SK-N-DZ (cell line): Measurements from ENCODE around the gene CDH13.

ENCODE experiments used
- DNase-seq: peaks from one replicate; pipeline ENCODE4 v3.0.0-alpha.2; 2015; ENCODE audit warnings: low spot score

The CDH13 gene

GRCh38 chr16:83227336-83227735 lies 600.6 kb downstream of the CDH13 start:
- no peak for DNase-seq

DNA sequence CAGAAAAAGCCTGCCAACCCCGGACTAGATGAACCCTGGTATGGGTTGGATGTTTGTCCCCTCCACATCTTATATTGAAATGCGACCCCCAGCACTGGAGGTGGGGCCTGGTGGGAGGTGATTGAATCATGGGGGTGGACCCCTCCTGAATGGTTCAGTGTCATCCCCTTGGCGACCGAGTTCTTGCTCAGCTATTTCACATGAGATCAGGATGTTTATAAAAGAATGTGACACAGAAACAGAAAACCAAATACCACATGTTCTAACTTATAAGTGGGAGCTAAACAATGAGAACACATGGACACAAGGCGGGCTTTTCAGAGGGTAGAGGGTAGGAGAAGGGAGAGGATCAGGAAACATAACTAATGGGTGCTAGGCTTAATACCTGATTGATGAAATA lies 605.0 kb downstream of the CDH13 start:
- DNase-seq, result no peak

DNA sequence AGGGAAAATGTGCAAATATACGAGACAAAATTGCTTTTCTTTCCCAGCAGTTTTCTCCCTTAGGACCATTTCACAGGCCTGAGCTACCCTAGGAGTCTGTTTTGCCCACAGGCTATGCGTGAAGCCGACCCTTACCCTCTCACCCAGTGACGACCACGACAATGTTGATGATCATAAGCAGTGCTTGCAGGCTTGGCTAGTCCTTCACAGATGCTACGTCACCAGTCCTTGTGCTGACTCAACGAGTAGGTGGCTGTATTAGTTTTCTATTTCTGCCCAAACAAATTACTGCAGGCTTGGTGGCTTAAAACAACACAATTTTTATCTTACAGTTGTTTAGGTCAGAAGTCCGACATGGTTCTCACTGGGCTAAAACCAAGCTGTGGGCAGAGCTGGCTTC lies 606.4 kb downstream of the CDH13 start:
- no peak for DNase-seq

DNA sequence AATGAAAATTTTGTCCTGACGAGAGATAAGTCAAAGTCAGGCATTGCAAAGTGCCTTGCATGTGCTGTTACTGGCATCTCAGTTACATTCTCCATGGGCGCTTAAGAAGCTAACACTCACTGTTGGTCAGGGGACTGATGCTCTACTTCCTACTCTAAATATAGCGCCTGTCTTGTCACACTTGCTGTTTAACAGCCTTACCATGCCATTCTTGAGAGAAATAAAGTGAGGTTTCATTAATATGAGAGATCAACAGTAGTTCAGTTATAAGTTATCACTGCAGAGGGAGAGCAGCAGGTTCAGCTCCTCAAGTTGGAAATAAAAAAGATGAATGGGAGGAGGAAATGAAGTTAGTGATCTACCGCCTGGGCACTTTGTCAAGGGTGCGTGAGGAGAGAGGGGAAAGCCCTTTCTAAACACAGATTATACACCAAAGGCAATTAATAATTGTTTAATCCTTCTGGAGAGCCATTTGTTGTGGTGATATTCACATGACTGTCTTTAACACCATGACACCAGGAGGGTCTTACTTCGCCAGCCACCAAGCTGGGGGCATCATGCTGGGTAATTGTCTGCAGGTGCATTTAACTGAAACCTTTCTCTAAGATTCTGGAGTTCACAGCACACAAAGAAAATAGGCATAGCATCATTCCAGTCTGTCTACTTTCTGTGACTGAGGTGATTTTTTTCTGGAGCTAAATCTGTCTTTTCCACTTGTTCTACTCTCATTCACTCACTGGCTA lies 612.4 kb downstream of the CDH13 start:
- DNase-seq, result no peak

DNA sequence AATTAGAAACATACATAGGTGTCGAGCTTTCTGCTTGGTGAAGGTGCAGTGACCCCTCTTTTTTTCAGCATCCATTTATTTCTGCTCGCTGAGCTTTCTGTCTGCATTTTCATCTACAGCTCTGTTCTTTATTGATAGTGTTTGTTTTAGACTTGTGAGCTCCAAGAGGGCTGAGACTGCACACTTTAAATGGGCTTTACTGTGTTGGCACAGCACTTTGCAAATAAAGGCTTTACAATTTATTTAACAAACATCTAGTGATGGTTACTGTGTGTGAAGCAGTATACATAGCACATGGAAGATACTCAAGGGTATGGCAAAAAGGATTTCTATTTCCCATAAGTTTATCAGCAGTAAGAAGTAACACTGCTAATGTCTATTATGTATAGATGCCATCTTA lies 617.3 kb downstream of the CDH13 start:
- DNase-seq, result no peak

DNA sequence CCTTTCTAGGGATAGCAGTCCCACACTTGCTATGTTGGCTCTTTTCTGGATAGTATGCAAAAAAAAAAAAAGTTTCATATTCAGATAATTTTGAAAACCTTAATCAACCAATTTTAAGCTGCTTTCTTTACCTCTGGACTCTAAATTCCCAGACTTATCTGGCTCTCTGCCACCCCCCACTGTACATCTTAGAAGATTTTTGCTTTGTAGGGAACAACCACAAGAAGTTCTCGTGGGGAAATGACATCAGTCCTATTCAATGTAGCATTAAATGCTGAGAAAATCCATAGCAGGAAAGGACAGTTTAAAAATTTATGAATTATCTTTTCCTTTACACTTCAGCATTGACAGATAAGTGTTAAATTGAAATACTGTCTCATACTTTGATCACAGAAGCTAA lies 618.3 kb downstream of the CDH13 start:
- no peak for DNase-seq

GRCh38 chr16:83247767-83248372 lies 621.1 kb downstream of the CDH13 start:
- DNase-seq, result no peak

DNA sequence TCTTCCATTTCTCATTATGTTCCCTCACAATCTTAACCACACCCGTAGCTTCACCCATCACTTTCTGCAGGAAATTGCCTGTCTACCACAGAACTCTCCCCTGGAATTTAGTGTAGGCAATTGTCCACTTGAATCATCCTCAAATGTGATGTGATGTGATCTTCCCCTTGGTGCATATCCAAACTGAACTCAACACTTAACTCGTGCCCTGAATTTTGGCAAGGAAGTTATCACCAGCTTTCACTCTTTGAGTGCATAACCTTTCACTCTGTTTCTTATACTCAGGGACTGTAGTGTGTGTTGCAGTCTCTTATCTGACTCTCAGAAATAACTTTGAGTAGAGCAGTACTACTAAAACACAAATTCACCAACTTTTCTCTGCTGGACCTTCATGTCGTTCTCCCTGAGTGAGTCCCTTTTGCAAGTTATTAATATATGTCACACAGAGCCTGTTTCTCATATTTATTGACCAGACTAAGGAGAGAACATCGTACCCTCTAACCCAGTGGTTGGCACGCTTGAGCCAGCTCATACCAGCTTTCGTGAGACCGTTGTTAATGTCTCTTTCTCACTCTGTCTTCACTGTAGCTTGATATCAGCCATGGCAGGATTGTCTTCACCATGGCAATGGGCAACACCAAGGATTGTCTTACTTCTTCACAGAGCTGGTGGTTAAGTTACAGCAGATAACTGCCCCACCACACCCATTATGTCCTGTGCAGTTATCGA lies 622.1 kb downstream of the CDH13 start:
- no peak for DNase-seq

GRCh38 chr16:83253521-83253920 lies 626.8 kb downstream of the CDH13 start:
- no peak for DNase-seq

GRCh38 chr16:83258366-83258928 lies 631.7 kb downstream of the CDH13 start:
- DNase-seq, result no peak

DNA sequence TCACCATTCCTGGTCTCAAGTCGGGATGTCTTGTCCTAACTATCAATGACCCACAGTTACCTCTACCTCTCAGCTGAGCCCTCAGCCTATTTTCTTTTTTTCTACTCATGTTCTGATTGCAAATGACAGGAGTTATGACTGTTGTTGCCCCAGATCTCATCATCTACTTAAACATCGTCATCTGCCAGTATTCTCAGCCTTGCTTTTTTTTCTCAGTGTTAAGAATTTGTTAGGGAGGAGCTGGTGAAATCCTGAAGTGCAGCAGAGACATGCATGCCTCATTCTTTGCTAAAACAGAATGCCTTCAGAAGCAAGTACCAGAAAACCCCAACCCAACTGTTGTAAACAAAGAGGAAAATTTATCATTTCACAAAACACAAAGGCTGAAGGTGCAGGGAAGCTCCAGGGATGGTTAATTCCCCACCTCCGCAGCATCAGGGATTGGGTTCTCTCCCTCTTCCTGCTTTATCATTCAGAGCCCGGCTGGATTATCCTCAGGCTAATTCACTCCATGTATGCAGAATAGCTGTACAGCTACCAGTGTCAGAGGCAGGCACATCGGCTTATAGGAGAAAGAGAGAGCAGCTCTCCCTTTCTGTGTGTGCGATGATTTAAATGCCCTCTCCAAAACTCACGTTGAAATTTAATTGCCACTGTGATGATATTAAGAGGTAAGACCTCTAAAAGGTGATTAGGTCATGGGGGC lies 640.2 kb downstream of the CDH13 start:
- no peak for DNase-seq

- no peak for DNase-seq
Measured at GRCh38 chr16:83268169-83268568, 641.4 kb downstream of the CDH13 start.

GRCh38 chr16:83269048-83269447 lies 642.3 kb downstream of the CDH13 start:
- DNase-seq, result no peak

DNA sequence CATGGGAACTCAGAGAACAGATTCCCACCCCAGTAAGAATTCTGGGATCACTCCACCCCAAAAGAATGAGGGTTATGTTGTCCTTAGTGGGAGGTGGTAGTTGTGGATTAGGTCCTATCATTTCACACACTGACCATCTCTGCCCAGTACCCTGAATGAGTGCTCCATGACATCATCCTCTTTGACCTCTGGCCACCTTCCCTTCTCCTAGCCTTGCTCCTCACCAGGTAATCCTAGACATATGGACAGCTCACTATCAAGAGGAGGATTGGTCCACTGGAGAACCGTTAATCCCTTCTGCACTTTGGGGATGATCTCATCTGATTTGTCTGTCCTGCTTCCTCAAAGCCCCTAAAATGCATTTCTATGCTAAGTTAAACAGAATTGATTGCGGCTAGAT lies 642.8 kb downstream of the CDH13 start:
- DNase-seq, result no peak

DNA sequence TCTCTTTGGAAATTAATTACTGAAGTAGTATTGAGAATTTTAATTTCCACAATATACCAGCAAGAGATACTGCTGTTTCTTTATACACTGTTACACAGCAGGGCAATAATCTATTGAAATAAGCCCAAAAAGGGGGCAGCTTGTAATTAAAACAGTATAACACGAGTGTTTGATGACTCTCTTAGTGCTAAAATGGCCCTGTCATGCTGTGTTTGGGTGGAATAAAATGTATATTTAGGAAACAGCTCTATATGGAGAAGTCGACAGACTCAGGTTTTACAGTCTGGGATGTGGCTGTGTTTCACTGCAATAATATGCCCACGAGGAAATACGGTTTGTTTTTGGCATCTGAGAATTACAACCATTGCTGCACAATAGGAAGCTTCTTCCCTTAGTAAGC lies 643.3 kb downstream of the CDH13 start:
- DNase-seq, result no peak

- DNase-seq, result no peak
Measured at GRCh38 chr16:83270640-83271039, 643.9 kb downstream of the CDH13 start.

DNA sequence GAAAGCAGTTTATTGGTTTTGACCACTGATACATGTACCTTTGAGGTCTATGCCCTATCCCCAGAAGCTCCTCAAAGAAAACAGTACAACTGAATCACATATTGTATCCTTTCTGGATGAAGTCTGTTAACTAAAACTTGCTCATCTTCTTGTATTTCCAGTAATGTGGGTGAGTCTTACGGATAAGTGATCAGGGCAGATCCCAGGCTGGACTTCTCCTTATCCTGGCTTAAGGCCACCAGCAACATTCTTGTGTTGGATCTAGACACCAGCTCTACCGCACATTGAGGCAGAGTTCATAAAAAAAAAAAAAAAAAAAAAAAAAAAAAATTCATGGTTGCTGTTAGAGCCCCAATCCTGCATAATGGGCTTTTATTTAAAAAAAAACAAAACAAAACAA lies 644.4 kb downstream of the CDH13 start:
- no peak for DNase-seq

GRCh38 chr16:83271970-83272575 lies 645.3 kb downstream of the CDH13 start:
- DNase-seq, result no peak

- DNase-seq, result no peak
Measured at GRCh38 chr16:83272843-83273242, 646.1 kb downstream of the CDH13 start.

DNA sequence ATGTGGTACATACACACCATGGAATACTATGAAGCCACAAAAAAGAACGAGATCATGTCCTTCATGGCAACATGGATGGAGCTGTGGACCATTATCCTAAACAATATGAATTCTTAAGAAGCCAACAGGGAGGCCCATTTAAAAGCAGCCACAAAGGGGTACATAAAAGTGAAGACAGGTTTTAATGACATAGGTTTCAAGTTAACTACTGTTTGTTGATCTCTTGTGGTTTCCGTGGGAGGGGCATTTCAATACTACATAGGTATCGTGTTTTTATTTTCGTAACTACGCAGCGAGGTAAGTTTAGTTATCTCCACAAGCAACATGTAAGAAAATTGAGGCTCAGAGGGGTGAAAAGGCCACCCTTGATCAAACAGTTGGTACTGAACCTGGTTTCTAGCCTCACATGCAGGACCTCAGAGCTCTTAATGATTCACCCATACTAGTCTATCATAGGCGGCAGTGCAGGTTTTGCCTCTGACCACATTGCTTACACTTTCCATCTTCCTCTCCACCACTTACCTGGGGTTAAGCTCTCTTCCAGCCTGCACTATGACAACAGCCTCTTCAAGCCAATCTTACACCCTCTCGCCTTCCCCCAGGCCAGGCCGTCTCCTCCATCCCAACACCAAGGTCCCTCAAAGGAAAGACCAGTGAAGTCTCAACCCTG lies 646.9 kb downstream of the CDH13 start:
- DNase-seq, result no peak

- DNase-seq, result no peak
Measured at GRCh38 chr16:83279251-83279650, 652.5 kb downstream of the CDH13 start.
